Kidney tubule cell (primary cell): Measurements from ENCODE around the gene FBXO15.

Experiments used
- DNase-seq: peaks from one replicate; pipeline ENCODE4 v3.0.0-alpha.2; 2018; ENCODE audit warnings: low spot score

The FBXO15 gene

DNA sequence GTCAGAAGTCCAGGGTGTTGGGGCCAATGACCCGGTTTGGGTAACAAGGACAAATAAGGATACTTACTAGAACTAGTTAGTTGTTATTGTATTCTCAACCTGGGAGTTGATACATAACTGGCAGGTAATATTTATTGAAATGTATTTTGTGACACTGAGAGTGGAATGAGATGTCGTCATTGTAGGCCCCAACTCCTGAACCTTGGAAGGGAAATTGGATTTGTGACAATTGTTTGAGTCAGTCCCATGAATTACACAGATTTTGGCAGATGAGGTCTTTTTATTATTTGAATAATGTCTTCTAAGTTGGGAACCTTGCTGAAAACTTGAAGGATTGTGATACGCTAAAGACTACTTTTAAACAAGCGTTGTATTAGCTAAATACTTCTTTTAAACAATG, 5.7 kb upstream of the FBXO15 start:
- no peak for DNase-seq

DNA sequence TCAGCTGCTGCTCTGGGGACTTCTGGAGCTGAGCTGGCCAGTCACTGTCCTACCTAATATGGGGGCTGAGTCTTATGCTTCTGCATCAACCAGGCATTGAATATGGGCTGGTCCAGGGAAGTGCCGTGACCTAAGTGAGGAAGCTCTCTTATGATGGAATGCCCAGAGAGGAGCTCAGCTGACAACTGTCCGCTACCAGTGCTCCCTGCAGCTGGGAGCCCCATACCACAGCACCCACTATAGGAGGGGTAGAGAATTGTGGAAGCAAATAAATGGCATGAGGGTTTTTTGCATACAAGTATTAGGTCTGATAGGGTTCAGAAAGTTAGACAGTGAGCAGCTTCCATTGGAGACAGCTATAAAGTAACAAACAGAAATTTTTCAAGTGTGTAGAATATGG, 5.2 kb upstream of the FBXO15 start:
- no peak for DNase-seq

DNA sequence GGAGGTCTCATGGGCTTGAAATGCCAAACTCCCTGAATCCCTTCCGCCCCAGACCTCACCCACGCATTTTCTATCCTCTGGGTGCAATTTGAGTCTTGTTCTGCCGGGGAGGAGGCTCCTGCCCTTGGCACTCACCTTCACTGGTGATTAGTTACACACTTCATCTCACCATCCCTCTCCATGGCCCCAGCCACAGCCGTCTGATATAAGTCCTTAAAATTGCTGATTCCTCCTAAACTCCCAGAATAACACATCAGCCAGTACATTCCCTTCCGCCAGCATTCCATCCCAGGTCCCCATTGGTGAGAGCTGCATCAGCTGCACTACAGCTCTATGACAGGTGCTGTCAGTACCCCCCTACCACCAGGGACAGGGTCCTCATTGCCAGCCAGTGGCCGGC, 4.6 kb upstream of the FBXO15 start:
- DNase-seq, result no peak

DNA sequence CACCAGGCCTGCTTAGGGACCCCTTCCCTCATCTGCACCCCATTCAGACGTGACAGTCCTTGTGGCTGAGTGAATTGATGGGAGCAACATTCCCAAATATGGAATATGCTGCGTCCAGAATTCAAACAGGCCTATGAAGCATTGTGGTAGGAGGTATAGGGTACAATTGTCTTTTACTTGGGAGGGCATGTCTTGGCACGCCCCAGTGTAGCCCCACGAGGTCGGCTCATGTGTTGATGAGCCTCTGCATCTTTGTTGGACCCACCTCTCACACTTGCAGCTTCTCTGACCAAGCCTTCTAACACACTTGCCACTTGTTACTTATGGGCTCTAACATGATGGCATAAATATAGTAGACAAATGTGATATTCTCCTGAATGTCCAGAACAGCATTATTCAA, 2.2 kb upstream of the FBXO15 start:
- DNase-seq, result no peak

DNA sequence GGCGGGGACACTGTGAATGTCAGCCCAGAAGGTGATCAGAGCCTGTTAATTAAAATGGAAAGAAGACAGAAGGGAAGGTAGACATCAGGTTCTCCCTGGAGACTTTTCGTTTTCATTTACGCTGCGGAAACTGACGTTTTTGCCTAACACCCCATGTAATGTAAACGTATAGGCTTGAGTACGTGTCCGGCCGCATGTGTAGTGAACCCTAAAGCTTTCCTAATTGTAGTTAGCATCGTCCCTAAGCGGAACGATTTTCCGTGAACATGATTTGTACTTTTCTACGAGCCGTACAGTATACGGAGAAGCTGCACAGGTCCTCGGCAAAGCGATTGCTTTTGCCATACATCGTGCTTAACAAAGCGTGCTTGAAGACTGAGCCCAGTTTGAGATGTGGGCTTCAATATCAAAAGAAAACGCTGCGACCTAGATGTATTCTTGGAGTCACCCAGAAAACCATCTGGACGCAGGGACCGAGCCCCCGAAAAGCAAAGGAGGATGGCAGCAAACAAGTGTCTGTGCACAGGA, 973 bp upstream of the FBXO15 start:
- DNase-seq, result no peak

DNA sequence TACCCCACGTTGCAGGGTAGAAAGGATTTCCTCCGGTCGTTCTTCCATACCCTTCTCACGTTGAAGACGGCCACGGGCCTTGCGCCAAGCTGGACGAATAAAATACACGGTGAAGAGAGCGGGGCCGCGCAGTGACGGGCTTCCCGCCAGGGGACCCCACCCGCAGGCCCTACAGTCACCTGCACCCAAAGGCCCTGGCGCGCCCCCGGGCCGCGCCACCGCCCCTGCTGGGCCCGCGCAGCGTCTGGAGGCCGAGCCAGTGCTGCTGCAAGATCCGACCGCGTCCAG, 199 bp downstream of the FBXO15 start:
- DNase-seq, result no peak

DNA sequence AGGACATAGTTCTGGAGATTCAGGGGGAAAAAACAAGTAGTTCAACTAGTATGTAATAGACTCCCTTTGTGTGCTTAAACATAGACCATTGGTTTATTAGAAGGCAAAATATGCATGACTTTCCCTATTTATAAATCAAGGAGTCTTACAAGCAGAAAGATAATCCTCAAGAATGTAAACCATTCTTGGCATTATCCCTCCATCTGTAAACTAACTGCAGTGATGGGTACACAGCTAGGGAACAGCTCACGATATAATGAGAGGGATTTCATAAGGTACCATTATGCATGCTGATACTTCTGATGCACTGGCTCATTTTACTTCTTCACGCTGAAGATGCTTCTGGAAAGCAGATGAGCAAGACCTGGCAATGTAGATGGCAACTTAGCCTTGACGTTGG, 878 bp downstream of the FBXO15 start:
- DNase-seq, result no peak

DNA sequence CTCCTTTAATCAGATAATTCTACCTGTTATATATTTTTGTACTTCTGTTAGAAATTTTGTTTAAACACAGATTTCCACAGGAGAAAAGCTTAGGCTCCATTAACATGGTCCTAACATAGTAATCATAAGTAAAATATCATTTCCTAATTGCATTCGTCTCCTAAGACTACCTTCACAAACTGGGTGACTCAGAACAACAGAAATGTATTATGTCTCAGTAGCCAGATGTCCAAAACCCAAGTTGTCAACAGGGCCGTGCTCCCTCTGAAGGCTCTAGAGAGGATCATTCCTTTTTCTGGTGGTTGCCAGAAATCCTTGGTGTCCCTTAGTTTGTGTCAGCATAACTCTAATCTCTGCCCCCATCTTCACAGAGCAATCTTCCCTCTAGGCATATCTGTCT, 5.4 kb downstream of the FBXO15 start:
- DNase-seq, result no peak

DNA sequence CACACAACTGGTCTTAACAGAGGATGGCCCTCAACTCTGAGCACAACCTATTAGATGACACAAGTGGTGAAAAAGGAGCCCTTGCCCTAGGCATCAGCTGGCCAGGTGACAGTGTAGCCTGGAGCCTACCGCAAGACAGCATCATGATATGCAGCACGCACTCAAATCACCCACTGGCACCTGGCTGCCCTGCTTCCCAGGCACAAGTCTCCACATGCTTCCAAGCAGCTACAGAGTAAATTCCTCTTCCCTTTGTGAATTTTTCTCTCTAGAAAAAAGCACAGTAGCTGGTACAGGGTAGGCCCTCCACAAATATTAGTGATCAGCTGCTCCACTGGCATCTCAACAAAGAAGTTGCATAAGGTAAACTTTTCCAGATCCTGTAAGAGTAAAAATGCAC, 6.0 kb downstream of the FBXO15 start:
- DNase-seq, result no peak

DNA sequence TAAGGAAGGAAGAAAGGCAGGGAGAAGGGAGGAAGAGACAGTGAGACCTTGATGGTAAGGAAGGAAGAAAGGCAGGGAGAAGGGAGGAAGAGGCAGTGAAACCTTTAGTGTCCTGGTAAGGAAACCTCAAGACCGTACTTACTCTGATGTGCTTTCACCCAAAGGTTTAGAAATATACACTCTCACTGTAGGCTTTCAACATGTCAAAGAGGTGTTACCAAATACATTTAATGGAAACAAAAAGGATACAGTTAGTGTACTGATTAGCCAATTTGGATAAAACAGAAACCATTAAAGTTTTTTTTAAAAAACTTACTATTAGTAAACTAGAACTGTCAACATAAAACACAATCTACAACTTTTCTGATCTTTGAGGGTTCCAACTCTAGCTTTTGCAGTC, 7.1 kb downstream of the FBXO15 start:
- no peak for DNase-seq

DNA sequence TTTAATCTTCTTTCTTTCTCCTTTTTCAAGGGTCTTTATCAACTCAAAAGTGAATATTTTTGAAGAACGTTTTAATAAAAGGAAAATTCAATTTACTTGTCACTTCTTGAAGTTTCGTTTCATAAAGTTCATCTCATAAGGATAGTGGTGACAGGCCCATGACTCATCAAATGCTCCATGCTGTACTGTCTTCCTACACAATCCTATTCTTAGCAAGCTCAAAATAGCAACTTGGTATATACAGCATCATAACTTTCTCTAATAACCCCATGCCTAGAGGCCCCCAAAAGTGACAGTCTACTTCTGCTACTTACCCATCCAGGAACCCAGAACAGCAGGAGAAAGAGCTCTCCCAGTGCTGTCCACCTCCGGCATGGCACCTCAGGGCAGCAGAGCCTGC, 7.7 kb downstream of the FBXO15 start:
- no peak for DNase-seq

DNA sequence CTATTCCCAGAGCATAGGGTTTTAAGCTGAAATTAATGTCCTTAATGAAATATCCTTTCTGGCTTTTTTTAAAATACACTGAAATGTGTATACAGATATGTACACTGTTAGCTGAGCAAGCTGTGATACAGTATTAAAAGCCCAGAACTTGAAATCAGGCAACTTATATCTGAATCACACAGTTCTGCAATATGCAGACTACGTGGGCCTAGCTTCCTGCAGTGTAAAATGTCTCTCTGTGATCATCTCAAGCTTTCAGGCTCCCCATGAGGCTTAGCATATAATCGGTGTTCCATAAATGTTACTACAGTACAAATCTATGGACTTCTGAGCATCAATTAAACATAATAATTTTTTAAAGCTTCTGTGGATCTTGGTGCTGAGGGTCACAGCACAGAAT, 8.2 kb downstream of the FBXO15 start:
- DNase-seq, result no peak

DNA sequence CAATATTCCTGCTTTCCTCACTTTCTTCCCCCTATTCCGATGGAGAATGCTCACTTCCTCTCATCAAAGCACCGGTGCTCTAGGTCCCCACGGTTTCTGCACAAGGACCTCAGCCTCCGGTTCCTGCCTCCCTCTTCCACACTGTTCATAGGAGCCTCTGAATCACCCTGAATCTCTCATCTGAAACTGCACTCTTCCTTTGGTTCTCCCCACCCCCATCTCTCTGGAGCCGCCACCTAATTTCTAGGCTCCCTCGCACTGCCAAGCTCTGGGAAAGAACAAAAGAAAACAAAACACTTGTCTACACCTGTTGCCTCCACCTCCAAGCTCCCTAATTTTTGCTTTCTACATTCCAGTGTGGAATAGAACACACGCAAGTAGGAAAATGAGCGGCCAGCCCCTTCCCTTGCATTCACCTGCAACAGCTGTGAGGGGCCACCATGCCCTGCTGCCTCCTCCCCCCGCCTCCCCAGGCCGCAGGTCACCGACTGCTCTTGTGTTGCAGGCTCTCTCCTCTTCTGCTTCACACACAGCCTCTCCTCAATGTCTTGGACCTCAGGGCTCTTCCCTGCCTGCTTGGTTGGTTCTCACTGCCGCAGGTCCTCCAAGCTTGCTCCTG, 9.6 kb downstream of the FBXO15 start:
- DNase-seq, result no peak

DNA sequence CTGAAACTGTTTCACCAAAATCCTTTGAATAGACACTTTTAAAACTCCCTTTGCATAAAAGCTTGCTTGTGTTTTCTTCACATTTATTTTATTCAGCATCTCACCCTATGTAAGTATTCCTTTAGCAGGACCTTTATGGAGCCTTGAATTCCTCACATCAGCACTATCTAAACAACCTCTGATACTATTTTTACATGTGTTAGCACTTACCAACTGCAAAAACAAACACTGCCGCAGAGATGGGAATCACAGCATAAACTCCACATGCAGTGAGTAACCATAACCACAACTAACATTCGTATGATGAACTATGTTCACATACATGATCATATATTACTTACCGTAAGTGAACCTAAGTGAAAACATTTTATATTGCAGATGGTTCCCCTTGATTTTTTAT, 15.4 kb downstream of the FBXO15 start:
- DNase-seq, result no peak

DNA sequence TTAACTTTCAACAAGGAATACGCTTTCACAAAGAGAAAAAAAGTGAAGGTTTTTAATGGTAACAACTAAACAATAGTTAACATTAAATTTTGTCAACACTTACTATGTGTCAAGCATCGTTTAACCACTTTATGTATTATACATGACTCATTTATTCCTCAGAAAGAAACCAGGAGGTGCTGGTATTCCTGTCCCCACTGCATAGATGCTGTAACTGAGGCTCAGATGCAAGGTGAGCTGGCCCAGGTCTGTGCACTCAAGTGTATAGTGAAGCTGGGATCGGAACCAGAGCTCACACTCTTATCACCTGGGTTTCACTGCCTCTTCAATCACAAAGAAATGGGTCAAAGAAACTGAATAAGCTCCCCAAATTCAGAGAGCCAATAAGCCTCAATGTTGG, 16.5 kb downstream of the FBXO15 start:
- no peak for DNase-seq

DNA sequence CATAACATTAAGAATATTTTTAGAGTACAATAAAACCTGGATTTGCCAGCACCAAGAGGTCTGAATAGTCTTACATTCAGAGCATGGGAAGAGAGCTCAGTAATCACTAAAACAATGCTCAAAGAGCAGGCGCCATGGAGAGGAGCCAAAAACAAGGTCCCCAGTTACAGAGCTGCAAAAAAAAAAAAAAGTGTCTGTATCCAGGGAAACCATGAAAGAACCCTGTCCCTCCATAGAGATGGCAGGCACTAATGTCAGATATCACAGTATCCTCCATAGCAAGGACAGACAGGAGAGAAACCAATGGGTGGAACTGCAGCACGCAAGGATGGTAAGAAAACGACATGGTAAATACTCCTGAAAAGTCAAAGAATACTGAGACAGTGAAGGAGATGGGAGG, 19.5 kb downstream of the FBXO15 start:
- DNase-seq, result no peak

DNA sequence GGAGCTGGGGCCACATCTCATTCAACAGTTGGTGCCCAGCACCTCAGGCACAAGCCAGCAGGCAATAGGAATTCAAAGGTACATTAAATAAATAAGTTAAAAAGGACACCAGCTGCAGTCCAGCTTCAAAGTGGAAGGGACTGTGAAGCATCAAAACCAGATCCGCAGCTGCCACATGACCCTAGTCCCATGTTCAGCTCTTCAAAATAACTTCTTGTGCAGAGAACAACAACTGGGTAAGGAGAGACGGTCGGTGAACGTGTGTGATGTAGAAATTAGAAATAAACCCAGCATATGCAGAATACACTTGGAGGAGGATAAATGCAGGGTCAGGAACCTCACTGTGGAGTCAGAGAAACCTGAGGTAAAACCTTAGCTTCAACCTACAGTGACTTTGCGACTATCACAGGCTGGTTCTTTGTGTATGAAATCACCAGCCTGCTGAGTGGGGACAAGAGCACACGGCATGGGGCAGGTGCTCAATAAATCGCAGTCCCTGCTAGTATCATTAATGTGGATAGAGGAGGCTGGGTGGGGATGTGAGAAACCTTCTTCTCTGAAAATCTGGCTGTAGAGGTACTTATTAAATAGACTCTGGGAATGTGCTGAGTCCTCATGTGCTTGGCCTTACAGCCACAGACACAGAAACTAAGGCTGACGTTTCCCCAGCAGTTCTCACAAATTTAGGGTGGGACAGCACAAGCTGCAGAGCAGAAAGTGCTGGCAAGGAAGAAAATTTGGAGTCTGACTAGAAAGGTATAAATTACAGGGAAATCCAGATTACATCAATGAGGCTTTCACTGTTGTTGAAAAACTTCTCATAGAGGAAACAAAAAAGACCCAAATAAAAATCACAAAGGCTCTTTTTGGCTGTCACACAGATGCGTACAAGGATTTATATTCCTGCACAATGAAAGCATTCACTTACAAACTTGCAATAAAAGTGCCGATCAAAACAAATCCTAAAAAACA, 20.7 kb downstream of the FBXO15 start:
- DNase-seq, result no peak

DNA sequence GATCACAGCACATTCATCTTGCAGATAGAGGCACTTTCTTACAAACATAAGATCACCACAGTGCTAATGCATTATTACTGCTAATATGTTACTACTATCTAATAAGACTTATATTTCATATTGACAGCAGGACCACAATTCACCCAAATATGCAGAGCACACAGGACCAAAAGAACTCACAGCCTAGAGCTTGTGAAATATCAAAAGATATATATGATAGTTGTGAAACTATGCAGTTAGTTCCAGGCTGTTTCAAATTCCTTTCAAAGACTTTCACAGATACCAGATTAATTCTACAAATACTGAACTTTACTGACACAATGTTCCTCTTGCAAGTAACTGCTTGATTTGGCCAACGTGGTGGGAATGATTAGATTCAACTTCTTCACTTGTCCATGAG, 23.0 kb downstream of the FBXO15 start:
- DNase-seq, result no peak

DNA sequence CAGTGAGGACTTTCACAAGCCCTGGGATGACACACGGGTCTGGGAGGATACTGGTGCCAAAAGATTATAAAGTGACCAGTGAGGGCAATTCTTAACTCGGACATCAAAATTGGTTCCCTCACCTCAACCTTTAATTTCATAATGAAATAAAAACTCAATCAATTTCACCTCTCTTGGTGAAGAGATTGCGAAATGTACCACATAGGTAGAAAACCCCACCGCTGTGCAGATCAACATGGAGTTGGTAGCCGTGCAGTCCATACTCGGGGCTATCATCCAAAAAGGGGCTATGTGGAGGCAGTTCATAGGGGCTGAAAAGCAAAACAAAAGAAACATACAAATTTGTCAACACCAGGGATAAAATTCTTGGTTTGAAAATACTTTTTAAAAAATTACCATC, 24.4 kb downstream of the FBXO15 start:
- DNase-seq, result no peak

DNA sequence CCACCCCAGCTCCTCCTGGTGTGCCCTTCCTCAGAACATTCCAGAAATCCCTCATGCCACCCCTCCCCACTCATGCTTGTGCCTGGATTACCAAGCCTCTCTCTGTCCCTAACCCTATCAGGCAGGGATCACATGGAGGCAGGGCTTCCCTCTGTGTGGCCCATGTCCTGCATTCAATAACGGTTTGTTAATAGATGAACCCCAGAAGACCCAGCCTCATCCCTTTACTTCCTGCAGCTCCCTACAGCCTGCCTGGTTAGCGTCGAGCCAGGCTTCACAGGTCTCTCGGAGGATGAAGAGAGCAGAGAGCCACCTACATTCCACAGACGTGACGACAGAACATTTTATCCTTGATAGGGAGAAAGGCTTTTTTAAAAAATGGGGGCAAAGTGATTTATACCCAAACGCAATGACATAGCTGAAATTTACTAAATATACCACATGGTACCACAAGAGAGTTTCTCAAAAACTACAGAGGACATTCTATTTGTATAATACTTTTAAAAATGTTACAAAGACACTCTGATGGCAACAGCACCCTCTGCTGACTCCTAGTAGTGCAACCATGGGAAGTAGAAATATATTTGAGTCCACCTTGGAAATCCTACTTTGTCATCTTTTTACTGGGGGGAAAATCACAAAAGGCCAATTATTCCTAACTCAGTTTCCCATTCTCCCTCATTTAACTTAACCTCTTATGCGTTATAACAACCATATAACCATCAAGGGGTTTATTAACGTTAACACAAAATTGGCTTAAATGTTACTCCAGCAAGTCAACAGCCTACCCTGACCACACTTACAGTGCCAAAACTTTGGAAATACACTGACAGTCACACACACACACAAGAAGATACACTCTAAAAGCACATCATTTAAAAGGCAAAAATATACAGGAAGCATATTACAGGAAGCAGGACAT, 30.7 kb downstream of the FBXO15 start:
- DNase-seq, result peak; percentile 40

DNA sequence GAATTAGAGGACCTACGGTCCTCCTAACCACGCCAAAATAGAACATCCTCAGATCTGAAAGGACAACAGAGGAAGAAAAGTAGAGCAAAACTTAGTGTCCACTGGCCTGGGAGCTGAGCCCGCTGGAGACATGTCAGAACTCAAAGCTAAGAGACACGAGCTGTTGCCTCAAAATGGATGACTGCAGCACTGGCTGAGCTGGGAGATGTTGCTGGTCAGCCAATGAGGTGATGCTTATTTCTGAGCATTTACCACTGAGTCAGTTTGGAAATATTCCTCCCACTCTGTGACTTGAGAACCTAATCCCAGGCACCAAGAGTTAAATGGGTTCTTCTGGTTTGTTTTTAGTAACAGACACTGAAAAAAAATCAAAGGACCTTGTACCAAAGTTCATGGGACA, 32.6 kb downstream of the FBXO15 start:
- peak; percentile 5 for DNase-seq

DNA sequence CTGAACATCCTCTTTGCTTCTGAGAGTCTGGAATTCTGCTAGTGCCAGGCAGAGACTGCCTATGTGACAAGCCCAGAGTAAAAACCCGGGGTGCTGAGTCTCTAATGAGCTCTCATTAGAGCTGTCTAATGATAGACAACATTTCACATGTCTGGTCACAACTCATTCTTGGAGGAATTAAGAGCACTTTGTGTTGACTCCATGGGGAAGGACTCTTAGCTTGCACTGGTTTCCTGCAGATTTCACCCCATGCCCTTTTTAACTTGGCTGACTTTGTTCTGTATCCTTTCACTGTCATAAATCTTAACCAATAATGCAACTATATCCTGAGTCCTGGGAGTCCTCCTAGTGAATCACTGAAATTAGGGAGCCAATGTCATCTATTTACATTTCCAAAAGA, 33.5 kb downstream of the FBXO15 start:
- DNase-seq, result no peak

DNA sequence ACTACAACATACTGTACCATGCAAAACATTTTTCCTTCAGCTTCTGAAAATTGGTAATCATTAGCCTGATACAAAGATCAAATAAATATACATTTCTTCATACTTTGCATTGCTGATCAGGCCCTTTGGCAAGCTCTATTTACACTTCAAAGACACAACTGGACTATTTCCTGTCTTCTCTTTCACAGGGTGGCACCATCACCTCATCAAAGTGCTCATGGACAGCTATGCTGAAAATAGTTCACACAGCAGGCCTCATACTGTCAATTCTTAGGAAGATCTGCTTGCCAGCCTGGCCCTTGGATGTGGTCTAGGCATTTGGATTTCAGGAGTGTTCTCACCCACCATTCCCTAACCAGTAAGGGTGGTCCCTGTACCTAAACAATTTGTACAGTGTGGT, 33.9 kb downstream of the FBXO15 start:
- DNase-seq, result no peak
